Measurements from ENCODE around the gene ELK4.

GRCh38 chr1:205670611-205671430, 39.0 kb upstream of the ELK4 start:
- TF ChIP-seq CTCF (IDR thresholded peaks at IDR 0.05) (no peak), ZFX (IDR thresholded peaks at IDR 0.05; ENCODE audit: borderline replicate concordance) (no peak)

Data from 22Rv1 (cell line).